ENCODE data around the gene THAP10. TPM values are rescaled to one million over a fixed set of nuclear protein-coding genes. Genes with fewer than 3 reads are reported as not detected.

Gene THAP10
- total RNA-seq, 1 donor from 2014 or later, result 5.6 TPM

- Histone ChIP-seq H3K4me3 (no peak overlapping the region), H3K36me3 (peaks cover 10% of the 10 kb centered on the region), H3K27me3 (ENCODE audit: low read depth) (no peaks in the 10 kb centered on the region), H3K27ac (replicated peaks) (peak overlapping the region; percentile 95), H3K4me1 (peaks cover 71% of the 10 kb centered on the region), H3K9me3 (replicated peaks) (no peaks in the 10 kb centered on the region)
- no peak for DNase-seq
- intact Hi-C loops (cut with micrococcal nuclease), result no loop called here
- TF ChIP-seq, protein P1, sequence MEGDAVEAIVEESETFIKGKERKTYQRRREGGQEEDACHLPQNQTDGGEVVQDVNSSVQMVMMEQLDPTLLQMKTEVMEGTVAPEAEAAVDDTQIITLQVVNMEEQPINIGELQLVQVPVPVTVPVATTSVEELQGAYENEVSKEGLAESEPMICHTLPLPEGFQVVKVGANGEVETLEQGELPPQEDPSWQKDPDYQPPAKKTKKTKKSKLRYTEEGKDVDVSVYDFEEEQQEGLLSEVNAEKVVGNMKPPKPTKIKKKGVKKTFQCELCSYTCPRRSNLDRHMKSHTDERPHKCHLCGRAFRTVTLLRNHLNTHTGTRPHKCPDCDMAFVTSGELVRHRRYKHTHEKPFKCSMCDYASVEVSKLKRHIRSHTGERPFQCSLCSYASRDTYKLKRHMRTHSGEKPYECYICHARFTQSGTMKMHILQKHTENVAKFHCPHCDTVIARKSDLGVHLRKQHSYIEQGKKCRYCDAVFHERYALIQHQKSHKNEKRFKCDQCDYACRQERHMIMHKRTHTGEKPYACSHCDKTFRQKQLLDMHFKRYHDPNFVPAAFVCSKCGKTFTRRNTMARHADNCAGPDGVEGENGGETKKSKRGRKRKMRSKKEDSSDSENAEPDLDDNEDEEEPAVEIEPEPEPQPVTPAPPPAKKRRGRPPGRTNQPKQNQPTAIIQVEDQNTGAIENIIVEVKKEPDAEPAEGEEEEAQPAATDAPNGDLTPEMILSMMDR (IDR thresholded peaks at IDR 0.05; ENCODE audit: borderline replicate concordance), result no peak
Observed at GRCh38 chr15:70855764-70856163, 36.5 kb downstream of the THAP10 start.

DNA sequence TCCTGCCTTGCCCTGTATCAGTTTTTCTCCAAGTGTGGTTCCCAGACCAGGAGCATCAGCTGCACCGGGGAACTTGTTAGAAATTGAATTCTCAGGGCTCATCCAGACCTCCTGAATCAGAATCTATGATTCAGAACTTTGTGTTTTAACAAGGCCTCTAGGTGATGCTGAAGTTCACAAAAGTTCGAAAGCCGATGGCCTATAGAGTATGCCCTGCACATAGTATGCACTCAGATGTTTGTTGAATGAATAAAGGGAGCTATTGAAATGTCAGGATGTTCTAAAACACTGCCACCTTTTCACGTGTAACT lies 37.6 kb downstream of the THAP10 start:
- DNase-seq, result no peak
- Histone ChIP-seq H3K27ac (replicated peaks) (peak overlapping the region; percentile 95), H3K4me1 (peaks cover 81% of the 10 kb centered on the region), H3K4me3 (peak overlapping the region; percentile 88), H3K27me3 (ENCODE audit: low read depth) (no peaks in the 10 kb centered on the region), H3K36me3 (peaks cover 13% of the 10 kb centered on the region), H3K9me3 (replicated peaks) (no peaks in the 10 kb centered on the region)
- TF ChIP-seq, protein P1 (IDR thresholded peaks at IDR 0.05; ENCODE audit: borderline replicate concordance), result no peak
- intact Hi-C loops (cut with micrococcal nuclease), result no loop called here

DNA sequence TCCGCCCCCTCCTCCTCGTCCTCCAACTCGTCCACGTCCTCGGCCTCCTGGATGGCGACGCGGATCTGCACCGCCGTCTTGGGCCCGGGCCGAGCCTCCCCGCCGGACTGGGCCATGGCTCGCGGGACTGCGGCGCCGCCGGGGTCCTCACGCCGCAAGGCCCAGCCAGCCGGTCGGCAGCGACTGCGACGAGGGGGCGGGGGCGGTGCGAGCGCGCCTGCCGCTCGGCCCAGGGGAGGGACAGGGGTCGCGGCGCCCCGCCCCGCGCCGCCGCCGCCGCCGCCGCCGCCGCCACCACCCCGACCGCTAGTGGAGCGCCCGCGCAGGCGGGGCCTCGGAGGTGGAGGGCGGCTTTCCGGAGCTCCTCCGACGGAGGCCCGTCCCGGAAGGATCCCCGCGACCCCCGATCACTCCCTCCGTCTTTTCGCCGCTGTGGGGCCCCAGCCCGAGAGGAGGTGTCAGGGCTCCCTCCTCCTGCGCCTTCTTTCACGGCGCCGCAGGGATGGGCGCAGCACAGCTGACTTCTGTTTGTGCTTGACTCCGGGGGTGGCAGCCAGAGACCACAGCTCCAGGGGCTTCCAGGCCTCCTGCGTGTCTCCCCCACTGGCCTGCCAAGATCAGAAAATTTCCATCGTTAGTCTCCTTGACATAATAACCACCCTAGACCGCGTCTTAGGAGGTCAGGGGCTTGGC lies 38.1 kb downstream of the THAP10 start, which contains the start of gene LARP6:
LARP6 (minus strand) TSS at position 185 of the 693 bp plus-strand sequence; CDS start at position 116, 69 bp downstream.
- Histone ChIP-seq H3K36me3 (peaks cover 13% of the 10 kb centered on the region), H3K27ac (replicated peaks) (peak within 1 kb of the TSS; percentile 95), H3K4me1 (peaks cover 77% of the 10 kb centered on the region), H3K4me3 (peak within 1 kb of the TSS; percentile 88), H3K27me3 (ENCODE audit: low read depth) (no peaks in the 10 kb centered on the region), H3K9me3 (replicated peaks) (no peaks in the 10 kb centered on the region)
- TF ChIP-seq, protein P1 (IDR thresholded peaks at IDR 0.05; ENCODE audit: borderline replicate concordance), result peak; percentile 6
- intact Hi-C loops (cut with micrococcal nuclease), result no loop called here
- peak; percentile 76 for DNase-seq

GRCh38 chr15:70853318-70853972 lies 38.8 kb downstream of the THAP10 start:
- DNase-seq, result no peak
- H3K9me3 ChIP-seq (replicated peaks), result no peaks in the 10 kb centered on the region
- TF ChIP-seq, protein P1 (IDR thresholded peaks at IDR 0.05; ENCODE audit: borderline replicate concordance), result no peak
- peaks cover 75% of the 10 kb centered on the region for H3K4me1 ChIP-seq
- H3K27me3 ChIP-seq (ENCODE audit: low read depth), result no peaks in the 10 kb centered on the region
- peaks cover 13% of the 10 kb centered on the region for H3K36me3 ChIP-seq
- H3K27ac ChIP-seq (replicated peaks), result peak overlapping the region; percentile 95
- intact Hi-C loops (cut with micrococcal nuclease), result no loop called here
- peak overlapping the region; percentile 88 for H3K4me3 ChIP-seq

DNA sequence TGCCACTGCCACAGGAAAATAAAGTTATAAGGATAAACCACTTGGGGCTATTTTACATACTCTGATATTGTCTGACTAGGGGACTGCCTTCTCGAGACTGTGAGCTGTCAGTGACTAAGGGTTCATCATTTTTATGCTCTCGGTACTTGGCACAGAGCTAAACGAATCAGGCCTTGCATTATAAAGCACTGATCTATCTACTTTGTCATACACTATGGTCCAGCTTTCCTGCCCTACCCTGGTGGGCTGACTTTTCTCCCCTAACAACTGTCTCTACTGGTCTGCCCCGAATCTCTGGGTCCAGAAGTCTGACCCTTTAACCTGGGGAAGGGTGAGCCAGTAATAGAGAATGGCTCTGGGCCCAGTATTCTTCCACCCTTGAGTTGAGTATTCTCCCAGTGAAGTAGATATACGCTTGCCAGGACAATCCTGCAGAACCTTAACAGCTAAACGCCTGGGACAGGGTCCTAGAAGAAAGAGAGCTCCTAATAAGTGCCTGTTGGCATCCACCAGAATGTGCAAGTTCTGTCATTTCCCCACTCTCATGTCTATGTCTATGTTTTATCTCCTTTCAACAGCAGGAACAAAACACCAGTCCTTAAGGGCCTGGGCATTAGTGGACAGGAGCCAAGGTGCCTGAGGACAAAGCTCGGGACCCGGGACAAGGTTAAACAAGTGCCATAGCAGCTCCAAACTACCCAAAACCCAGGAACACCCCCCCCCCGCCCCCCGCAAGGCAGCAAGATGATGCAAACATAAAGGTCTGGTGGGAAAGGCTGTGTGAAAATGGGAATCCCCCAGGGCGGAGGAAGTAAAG lies 39.5 kb downstream of the THAP10 start:
- no peaks in the 10 kb centered on the region for H3K9me3 ChIP-seq (replicated peaks)
- intact Hi-C loops (cut with micrococcal nuclease), result no loop called here
- no peak for DNase-seq
- no peaks in the 10 kb centered on the region for H3K27me3 ChIP-seq (ENCODE audit: low read depth)
- H3K27ac ChIP-seq (replicated peaks), result peak overlapping the region; percentile 95
- TF ChIP-seq, protein P1 (IDR thresholded peaks at IDR 0.05; ENCODE audit: borderline replicate concordance), result no peak
- peaks cover 13% of the 10 kb centered on the region for H3K36me3 ChIP-seq
- peaks cover 68% of the 10 kb centered on the region for H3K4me1 ChIP-seq
- peak overlapping the region; percentile 88 for H3K4me3 ChIP-seq
